NCI-H128 (cell line): ENCODE data around the gene CPED1.
"Not testable (repeated sequence)": the region's sequence is repeated elsewhere in the genome, so short reads cannot be mapped to it uniquely, and the experiment has no call there.

ENCODE experiments used
- DNase-seq: peaks from one replicate; lab custom pipeline; 2025; ENCODE audit not compliant: unreplicated experiment; lab: John Stamatoyannopoulos, UW

Gene CPED1

GRCh38 chr7:121274467-121274866, 286.0 kb downstream of the CPED1 start:
- no peak for DNase-seq

GRCh38 chr7:121275204-121275603, 286.7 kb downstream of the CPED1 start:
- DNase-seq, result peak; percentile 7

GRCh38 chr7:121276313-121276712, 287.8 kb downstream of the CPED1 start:
- no peak for DNase-seq

GRCh38 chr7:121278120-121279021, 289.9 kb downstream of the CPED1 start:
- DNase-seq, result no peak

GRCh38 chr7:121279060-121279620, 290.6 kb downstream of the CPED1 start:
- no peak for DNase-seq

- DNase-seq, result no peak
These were observed 291.3 kb downstream of the CPED1 start for GRCh38 chr7:121279822-121280221.

GRCh38 chr7:121280656-121281055, 292.1 kb downstream of the CPED1 start:
- no peak for DNase-seq

GRCh38 chr7:121282129-121282528, 293.6 kb downstream of the CPED1 start:
- DNase-seq, result no peak

- DNase-seq, result no peak
These were observed 296.7 kb downstream of the CPED1 start for GRCh38 chr7:121285066-121285667.

- DNase-seq, result no peak
These were observed 297.7 kb downstream of the CPED1 start for GRCh38 chr7:121286186-121286585.

- no peak for DNase-seq
These were observed 298.5 kb downstream of the CPED1 start for GRCh38 chr7:121286742-121287734.

- no peak for DNase-seq
These were observed 300.4 kb downstream of the CPED1 start for GRCh38 chr7:121288894-121289293.

- not testable (repeated sequence) for DNase-seq
These were observed 301.4 kb downstream of the CPED1 start for GRCh38 chr7:121289930-121290329.

- DNase-seq, result no peak
These were observed 306.0 kb downstream of the CPED1 start for GRCh38 chr7:121294448-121294992.

GRCh38 chr7:121297843-121298242, 309.3 kb downstream of the CPED1 start:
- DNase-seq, result no peak

- DNase-seq, result no peak
These were observed 310.3 kb downstream of the CPED1 start for GRCh38 chr7:121298831-121299239.

GRCh38 chr7:121300685-121301420, 312.3 kb downstream of the CPED1 start:
- no peak for DNase-seq

GRCh38 chr7:121301446-121302213, 313.1 kb downstream of the CPED1 start:
- no peak for DNase-seq

GRCh38 chr7:121302214-121302745, 313.8 kb downstream of the CPED1 start:
- DNase-seq, result no peak
